Right atrium auricular region (tissue), 2 donors: ENCODE data around the gene PDXK. TPM values are rescaled to one million over a fixed set of nuclear protein-coding genes. Genes with fewer than 3 reads are reported as not detected.

Experiments
- DNase-seq: peaks from one replicate; pipeline ENCODE4 v3.0.0-alpha.2; 2019; ENCODE audit warnings: low spot score
- H3K27ac ChIP-seq, 2 donors: fragments of 200-600 bp; sonication (generic); 1 replicate in 1 of 2; 2 replicates in 1 of 2; pipeline ENCODE4 v1.5.1; 2016 to 2019
- H3K27me3 ChIP-seq, 2 donors: fragments of 200-600 bp; sonication (generic); one replicate each; pipeline versions ENCODE4 v1.5.1 to v1.6.0; 2017 to 2019
- H3K36me3 ChIP-seq: fragments of 200-600 bp; sonication (generic); one replicate; pipeline ENCODE4 v1.5.1; 2016
- H3K4me1 ChIP-seq, 2 donors: fragments of 200-600 bp; sonication (generic); one replicate each; pipeline versions ENCODE4 v1.5.1 to v1.6.0; 2017 to 2019
- H3K4me3 ChIP-seq, 2 donors: fragments of 200-600 bp; sonication (generic); 1 replicate in 1 of 2; 2 replicates in 1 of 2; pipeline ENCODE4 v1.5.1; 2017 to 2019; ENCODE audit warnings: mild to moderate bottlenecking in 1 of 2, moderate library complexity in 1 of 2
- H3K9me3 ChIP-seq, 2 donors: fragments of 200-600 bp; sonication (generic); one replicate each; pipeline ENCODE4 v1.5.1; 2019
- CTCF ChIP-seq, 2 donors: fragments of 200-600 bp; sonication (generic); IDR thresholded peaks; one replicate each; pipeline ENCODE4 v1.5.1; 2019; ENCODE audit warnings: antibody characterized with exemption in 2 of 2
- total RNA-seq, 2 donors: library from RNA; depleted of rRNA; stranded (reverse); fragments of >200 nt; gene quantifications; one replicate each; pipeline ENCODE4 v1.1.0, GENCODE V29; 2016

The PDXK gene
- total RNA-seq, 2 donors from 2014 or later = 29.1 to 45.7 TPM

- no peak overlapping the region for H3K27ac ChIP-seq
- no peak for TF ChIP-seq CTCF (IDR thresholded peaks at IDR 0.05)
- H3K4me1 ChIP-seq = peaks cover 0 to 32% of the 10 kb centered on the region in 2 donors
- DNase-seq = no peak
- no peak overlapping the region for H3K4me3 ChIP-seq
- no peaks in the 10 kb centered on the region for H3K27me3 ChIP-seq
- no peaks in the 10 kb centered on the region for H3K9me3 ChIP-seq
- H3K36me3 ChIP-seq = no peaks in the 10 kb centered on the region
These were observed 16.5 kb downstream of the PDXK start for GRCh38 chr21:43735236-43736091.

GRCh38 chr21:43736224-43736883 is 17.4 kb downstream of the PDXK start:
- H3K4me1 ChIP-seq = peaks cover 0 to 35% of the 10 kb centered on the region in 2 donors
- TF ChIP-seq CTCF (IDR thresholded peaks at IDR 0.05) = no peak
- H3K9me3 ChIP-seq = no peaks in the 10 kb centered on the region
- no peaks in the 10 kb centered on the region for H3K27me3 ChIP-seq
- no peak overlapping the region for H3K4me3 ChIP-seq
- DNase-seq = no peak
- H3K27ac ChIP-seq = no peak overlapping the region
- no peaks in the 10 kb centered on the region for H3K36me3 ChIP-seq

GRCh38 chr21:43737158-43737950 is 18.4 kb downstream of the PDXK start:
- H3K27me3 ChIP-seq = no peaks in the 10 kb centered on the region
- H3K36me3 ChIP-seq = peaks cover 8% of the 10 kb centered on the region
- no peak for DNase-seq
- no peak overlapping the region for H3K4me3 ChIP-seq
- H3K27ac ChIP-seq = no peak overlapping the region
- TF ChIP-seq CTCF (IDR thresholded peaks at IDR 0.05) = no peak
- no peaks in the 10 kb centered on the region for H3K9me3 ChIP-seq
- peaks cover 0 to 31% of the 10 kb centered on the region in 2 donors for H3K4me1 ChIP-seq

GRCh38 chr21:43739621-43740435 is 20.9 kb downstream of the PDXK start:
- no peak for DNase-seq
- H3K4me3 ChIP-seq = no peak overlapping the region
- H3K4me1 ChIP-seq = peaks cover 0 to 6% of the 10 kb centered on the region in 2 donors
- H3K9me3 ChIP-seq = no peaks in the 10 kb centered on the region
- no peaks in the 10 kb centered on the region for H3K27me3 ChIP-seq
- no peak for TF ChIP-seq CTCF (IDR thresholded peaks at IDR 0.05)
- H3K36me3 ChIP-seq = peaks cover 21% of the 10 kb centered on the region
- peak overlapping the region; percentile 19 to 62 for H3K27ac ChIP-seq

GRCh38 chr21:43740497-43741156 is 21.7 kb downstream of the PDXK start:
- no peaks in the 10 kb centered on the region for H3K27me3 ChIP-seq
- H3K9me3 ChIP-seq = no peaks in the 10 kb centered on the region
- no peak overlapping the region for H3K4me3 ChIP-seq
- peaks cover 0 to 4% of the 10 kb centered on the region in 2 donors for H3K4me1 ChIP-seq
- no peak for TF ChIP-seq CTCF (IDR thresholded peaks at IDR 0.05)
- H3K27ac ChIP-seq = peak overlapping the region; percentile 19 to 62
- peaks cover 28% of the 10 kb centered on the region for H3K36me3 ChIP-seq
- no peak for DNase-seq
